A172 (cell line): ENCODE results near the gene LMO7. TPM values are rescaled to one million over a fixed set of nuclear protein-coding genes. Genes with fewer than 3 reads are reported as not detected.
A peak's percentile ranks its signal among the peaks of the same experiment; 100 is the strongest.

Experiments
- DNase-seq: peaks from one replicate; pipeline ENCODE4 v3.0.0-alpha.2; 2015; ENCODE audit warnings: low spot score
- total RNA-seq: library from RNA; depleted of rRNA; stranded (reverse); fragments of >200 nt; shearing (Covaris generic); gene quantifications from 2 replicates; pipeline ENCODE4 v1.2.3, GENCODE V29; 2014

LMO7 gene
- total RNA-seq, 1 experiment from 2014 or later, result 215 TPM

DNA sequence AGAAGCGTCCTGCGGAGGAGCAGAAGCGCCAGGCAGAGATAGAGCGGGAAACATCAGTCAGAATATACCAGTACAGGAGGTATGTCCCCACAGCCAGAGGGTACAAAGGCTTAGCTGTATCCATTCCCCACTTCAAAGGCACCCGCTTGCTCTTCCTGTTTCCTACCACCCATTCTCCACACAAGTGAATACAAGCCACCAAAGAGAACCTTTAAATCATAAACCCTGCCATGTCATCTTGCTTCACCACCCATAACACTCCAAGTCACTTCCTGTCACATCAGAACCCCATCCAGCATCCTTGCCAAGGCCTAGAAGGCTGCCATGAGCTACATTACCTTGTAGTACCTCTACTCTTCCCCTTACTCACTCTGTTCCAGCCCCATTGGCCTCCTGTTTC lies 205.8 kb downstream of the LMO7 start:
- no peak for DNase-seq

DNA sequence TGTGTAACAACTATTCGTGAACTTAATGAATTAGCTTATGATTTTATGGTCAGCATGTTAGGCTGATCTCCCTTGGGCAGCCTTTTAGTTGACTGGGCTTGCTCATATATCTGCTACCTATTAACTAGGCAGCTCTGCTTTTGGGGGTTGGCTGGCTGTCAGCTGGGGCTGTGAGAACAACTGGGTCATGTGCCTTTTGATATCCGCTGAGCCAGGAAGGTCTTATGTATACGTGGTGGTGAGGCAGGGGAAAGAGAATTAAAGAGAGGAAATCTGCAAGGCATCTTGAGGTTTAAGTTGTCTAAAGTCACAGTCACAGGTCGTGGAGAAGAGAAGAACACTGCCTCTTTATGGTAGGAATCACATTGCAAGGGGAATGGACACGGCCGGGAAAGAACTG lies 206.9 kb downstream of the LMO7 start:
- DNase-seq, result no peak

DNA sequence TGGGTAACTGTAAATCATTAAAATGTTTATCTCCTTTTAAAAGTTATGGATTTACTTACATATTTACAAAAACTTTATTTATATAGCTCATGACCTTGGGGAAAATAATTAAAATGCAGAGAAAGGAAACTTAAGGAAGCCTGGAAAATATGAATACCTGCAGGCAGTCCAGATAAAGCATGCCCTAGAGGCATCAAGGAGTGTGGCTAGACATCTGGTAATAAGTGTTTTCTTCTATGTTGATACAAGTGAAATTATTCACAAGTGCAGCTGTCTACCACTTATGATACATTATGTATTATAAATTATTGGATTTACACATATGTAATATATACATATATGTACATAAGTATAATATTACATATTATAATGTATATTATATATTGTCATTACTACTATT lies 207.9 kb downstream of the LMO7 start:
- no peak for DNase-seq

DNA sequence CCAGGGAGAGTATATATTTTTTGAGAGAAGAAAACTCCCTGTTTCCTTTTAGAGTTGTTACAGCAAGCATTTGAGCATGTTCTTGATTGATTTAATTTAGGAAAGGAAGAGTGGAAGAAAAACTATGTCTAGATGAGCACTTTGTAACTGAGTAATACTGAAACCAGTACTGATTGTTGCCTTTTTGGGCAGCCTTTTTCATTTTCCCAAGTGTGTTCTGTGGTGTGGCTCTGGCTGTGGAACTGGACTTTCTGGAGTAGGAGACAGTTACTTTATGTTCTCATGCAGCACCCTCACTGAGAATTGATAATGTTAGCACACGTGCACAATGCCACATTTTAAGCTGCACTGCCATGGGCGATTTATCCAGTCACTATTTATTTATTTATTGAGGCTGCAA lies 211.5 kb downstream of the LMO7 start:
- DNase-seq, result no peak

DNA sequence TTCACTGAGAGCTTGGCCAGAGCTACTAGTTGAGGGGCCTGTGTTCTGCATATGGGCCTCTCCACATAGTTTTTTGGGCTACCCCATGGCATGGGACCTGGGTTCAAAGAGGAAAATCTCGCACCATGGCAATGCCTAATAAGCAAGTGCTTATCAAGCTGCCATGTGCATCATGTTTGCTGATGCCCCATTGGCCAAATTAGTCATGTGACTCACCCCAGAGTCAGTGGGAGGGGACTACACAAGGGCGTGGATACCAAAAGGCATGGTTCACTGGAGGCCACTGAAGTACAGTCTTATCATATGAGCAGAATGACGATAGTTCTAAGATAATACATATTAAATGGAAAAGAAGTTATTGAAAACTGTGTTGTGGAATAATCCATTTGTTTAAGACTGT lies 214.8 kb downstream of the LMO7 start:
- peak; percentile 13 for DNase-seq

DNA sequence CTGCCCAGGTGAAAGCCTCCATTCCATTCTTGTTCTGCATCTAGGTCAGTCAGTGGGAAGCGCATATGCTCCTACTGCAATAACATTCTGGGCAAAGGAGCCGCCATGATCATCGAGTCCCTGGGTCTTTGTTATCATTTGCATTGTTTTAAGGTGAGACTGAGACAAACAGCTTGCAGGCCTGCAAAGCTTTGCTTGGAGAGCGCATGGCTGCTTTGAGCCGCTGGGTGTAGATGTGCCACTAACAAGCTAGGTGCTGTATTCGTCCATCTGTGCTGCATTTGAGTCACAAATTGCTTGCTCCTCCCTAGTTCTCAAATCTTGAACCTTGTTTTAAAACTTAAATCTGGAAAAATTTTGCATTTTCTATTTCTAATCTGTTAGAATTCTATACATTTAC lies 219.1 kb downstream of the LMO7 start:
- no peak for DNase-seq

DNA sequence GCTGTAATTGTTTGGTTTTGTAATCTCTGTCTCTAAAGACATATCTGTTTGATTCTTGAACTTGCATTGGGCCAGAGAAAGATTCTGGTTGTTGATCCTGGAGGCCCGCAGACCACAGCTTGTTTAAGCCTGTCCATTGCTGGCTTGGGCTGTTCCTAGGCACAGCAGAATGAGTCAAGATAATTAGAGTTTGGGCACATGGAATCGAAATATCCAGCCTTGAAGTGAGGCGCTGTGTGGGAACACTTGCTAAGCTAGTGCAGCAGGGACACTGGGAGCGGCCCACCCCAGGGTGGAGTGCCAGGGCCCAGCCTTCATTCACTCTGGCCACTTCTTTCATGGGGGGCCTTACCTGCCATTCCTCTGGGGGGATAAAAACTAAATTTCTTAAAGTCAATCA lies 219.7 kb downstream of the LMO7 start:
- DNase-seq, result no peak

DNA sequence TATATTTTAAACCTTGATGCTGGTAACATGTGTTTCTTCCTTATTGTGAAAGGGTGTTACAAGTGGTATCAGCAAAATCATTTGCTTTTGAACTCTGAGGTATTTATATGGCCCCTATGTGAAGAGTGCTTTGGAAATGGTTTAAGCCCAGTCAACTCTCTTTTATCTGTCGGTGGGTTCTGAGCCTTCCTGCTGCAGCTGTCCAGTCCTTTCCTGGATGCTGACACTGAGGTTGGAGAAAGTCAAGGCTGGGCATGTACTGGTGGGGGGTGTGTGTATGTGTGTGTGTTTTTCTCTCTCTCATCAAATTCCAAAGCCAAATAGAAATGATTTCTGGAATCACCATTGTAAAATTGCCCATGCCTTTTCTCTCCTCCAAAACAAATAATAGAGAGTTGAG lies 221.2 kb downstream of the LMO7 start:
- DNase-seq, result no peak

DNA sequence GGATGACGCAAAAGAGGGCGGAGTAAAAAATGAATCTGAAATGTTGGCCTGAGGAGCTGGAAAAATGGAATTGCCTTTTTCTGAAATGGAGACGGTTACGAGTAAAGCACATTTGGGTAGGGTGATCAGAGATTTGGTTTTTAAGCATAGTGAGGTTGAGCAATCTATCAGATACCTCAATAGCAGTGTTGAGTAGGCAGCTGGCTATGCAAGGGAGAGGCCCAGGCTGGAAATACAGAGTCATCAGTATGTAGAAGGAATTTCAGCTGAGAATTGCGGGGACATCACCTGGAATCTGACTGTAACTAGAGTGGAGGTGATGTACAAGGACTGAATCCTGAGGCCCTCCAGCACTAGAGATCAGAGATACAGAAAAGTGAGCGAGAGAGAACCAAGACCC lies 224.8 kb downstream of the LMO7 start:
- DNase-seq, result no peak

DNA sequence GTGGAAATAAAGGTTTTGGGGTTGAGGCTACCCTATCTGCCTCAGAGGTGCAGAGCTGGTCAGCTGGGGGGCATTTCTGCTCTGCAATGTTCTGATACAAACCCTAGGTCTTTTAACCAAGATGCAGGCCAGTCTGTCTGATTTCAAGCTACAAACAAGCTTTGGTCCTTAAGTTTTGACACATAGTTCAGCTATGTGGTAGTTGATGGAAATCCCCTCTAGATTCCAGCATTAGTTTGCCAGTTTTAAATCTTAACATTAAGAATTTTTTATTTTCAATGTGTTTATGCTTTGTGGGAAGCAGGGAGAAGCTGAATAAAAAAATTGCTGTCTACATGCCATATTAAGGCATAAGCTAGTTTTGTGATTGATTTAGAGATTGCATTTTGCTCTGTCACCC lies 225.7 kb downstream of the LMO7 start:
- no peak for DNase-seq

DNA sequence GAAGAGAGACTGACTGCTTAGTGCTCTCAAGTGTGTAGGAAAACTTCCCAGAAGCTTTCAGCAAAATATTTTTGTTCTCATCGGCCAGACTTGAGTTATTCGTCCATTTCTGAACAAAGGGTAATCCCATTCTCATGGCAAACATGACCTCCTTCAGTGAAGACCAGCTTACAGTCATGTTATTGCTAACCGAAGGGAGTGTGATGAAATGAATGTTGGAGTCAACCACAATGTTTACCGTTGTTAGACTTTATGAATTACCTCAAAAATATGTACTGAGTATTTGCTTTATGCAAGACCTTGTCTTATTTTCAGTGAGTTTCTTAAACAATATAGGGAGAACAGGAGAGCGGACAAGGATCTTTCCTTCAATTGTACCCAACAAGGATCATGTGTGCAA lies 228.6 kb downstream of the LMO7 start:
- no peak for DNase-seq

DNA sequence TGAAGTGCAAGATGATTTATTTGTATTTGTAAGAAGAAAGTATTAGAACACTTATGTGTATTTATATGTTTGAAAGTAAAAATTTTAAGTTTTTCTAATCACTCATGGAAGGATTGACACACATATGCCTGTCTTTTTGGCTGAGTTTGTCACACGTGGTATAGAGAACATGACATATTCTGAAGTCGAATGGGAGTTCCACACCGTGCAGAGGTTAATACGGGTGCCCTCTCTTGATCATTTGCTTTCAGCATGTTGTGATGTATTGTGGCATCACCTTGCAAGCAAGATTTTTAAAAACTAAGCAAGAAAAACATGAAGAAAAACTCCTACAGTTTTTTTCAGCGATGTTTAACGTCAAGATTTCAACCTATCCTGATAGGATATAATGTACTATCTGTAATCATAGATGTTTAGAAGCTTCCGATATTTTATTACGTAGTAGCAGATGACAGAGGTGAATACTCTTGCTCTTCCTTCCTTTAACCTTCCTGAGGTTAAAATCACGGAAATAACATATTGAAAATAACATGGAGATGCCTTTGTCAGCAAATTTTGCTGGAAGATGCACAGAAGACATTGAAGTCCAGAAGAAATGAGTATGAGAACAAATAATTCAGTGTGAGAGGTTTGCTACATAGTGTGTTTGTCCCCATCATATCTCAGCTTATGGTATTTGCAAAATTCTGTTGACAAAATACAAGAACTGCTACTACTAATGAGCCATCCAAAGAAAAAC lies 231.4 kb downstream of the LMO7 start:
- no peak for DNase-seq

DNA sequence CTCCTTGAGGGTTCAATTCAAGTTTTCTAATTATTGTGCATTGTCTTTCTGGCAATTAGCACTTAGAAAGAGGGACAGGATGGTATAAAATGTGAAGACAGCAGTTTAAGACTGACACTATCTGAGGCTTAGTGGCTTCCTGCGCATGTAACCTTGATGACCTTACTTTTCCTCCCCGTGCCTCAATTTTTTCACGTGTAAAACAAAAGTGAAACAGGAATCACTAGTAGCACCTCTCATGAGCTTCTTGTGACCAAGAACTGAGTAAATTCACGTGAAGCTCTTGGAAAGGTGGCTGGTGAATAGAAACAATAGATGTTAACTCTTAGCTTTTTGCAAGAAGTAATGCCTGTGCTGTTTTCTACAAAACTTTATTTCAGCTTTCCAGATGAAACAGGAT lies 233.9 kb downstream of the LMO7 start:
- DNase-seq, result no peak

DNA sequence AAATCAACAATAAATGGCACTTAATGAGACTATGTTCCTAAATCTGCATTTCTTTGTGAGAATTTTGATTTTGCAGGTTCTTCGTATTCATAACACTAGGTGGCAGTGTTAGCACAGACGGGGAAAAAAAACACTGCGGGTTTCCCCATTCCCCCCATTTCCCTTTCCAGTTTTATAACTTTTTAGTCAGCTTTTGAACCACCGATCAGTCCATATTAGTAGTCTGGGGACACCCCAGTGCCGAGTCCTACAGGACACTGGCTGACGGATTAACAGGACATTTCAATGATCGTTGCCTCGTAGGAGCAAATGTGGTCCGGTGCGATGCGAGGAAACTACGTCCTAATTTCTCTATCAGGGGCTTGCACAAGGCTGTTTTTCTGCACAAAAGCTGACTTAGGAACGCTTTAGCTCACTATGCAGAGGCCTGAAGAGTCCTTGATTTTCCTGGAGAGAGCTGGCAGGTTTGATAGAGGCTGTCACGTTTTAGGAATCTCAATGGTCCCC lies 234.3 kb downstream of the LMO7 start:
- DNase-seq, result no peak

DNA sequence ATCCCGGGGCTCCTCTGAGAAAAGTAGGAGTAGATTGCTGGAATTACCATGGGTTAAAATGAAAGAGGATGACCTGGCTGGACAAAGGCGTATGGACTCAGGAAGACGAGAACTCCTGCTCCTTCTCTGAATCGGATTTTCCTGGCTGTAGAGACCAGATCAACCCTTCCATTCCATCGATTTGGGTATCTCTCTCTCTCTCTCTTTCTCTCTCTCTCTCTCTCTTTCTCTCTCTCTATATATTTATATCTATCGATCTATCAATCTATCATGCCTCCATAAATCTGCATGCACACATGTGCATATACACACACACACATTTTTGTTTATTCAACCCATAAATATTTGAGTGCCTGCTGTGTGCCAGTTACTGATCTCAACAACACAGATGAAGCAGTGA lies 234.9 kb downstream of the LMO7 start:
- DNase-seq, result no peak

DNA sequence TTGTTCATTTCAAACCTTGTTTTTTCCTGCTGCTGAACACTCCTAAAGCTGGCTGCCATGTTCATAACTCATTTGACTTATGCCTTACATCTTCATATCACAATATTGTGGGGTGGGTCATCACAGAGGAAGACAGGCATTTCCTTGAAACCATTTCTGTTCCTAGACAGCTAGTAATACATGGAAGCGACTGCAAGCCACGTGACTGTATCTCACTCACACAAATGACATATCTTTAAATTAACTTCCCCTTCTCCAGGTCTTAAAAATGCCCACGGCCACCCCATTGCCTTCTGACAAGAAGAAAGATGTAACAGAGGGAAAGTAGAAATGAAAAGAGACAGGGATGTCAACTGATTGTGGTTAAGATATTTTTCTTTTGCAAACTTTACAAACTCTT lies 236.8 kb downstream of the LMO7 start:
- DNase-seq, result no peak

DNA sequence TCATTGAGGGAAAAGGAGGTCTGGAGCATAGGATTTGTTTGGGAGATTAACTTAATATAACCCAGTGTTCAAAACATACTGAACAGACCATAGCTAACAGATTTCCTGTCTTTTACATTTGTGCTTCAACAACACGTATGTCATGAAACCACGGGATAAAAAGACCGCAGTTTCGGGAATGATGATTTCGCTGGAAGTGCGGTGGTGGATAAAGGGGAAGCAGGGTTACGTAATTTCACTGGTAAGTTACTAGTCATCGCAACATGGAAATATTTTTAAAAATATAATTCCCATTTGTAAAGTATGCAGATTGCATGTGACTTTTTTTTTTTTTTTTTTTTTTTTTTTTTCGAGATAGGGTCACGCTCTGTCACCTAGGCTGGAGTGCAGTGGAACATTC lies 237.4 kb downstream of the LMO7 start:
- DNase-seq, result no peak

DNA sequence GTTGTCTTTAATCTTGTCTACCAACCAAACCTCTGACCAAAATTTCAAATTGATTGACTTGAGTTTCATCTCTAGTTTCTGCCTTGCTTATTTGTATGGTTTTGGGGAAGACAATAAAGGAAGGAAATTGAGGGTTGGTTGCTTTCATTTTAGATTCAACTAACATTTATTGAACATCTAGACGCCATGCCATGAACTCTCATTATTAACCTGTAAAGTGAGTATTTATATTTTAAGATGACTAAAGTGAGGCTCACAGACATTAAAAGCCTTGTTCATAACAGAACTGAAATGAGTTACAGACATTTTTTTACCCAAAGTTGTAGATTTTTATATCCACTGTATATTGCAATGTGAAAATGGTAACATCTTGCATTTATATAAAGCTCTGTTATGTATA lies 239.3 kb downstream of the LMO7 start:
- DNase-seq, result no peak

DNA sequence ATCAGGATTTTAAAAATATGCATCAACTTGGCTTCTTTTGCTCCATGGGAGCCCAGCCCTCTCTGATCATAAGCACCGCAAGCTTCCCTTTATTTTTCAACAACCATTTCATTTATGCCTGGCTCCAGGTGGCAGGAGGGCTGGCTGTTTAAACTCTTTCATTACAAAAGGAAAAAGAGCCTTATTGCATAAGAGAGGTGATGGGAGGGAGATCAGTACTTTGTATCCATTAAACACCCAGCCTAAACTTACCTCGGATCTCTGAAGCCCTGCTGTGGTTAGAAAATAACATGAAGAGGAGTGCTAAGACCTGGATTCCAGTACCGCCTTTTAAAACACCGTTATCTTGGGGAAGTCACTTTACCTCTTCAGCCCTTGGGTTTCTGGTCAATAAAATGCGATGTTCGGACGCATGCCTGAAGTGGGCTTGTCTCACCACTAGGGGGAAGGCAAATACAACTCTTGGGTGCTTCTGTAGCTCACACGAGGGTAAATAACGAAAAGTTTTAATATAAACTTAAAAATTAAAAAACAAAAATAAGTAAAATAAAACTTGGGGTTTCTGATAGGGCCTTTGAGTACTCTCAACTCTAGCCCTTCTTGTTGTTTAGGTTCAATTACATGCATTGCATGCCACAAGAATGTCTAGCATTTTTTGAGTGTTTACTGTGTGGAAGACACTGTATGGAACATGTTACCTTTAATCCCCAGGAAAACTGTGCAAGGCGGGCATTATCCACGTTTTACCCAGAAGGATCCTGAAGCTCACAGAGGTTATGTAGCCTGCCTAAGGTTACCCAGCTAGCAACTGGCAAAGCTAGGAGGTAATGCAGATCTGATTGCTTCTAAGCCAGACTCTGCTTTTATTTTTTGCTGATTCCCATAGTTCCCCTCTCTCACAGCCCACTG lies 240.3 kb downstream of the LMO7 start:
- DNase-seq, result peak; percentile 39

DNA sequence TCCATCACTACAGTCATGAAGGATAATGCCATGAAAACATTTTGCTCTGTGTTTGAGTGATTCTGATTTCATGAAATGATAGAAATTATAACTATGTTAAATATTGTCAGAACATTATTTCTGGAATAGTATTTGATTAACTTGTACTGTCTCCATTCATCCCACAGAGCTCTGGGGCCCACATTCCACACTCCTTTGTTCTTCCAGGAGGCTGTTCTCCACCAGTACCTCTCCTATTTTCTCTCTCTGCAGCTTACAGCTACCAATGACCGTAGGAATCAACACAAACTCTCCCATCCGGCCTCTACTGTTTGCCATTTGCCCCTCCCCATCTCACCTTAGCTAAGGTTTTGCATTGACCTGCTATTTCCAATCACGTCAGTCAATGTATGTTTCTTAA lies 240.9 kb downstream of the LMO7 start:
- DNase-seq, result no peak

DNA sequence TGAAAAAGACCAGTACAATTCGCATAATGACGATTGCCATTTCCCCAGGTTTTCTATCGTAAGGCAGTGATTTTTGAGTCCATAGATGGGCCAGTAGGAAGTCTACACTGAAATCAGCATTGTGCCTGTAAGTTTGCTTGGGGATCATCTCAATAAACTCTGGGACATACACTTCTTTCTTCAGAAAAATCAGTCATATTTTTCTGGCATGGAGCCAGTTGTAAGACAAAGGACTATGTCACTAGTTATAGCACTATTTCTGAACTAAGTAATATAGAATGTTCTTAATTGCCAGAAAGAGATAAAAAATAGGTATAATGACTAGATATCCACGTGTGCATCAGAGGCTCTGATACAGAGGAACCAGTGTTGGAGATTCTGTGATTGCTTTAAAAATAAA lies 243.5 kb downstream of the LMO7 start:
- no peak for DNase-seq

DNA sequence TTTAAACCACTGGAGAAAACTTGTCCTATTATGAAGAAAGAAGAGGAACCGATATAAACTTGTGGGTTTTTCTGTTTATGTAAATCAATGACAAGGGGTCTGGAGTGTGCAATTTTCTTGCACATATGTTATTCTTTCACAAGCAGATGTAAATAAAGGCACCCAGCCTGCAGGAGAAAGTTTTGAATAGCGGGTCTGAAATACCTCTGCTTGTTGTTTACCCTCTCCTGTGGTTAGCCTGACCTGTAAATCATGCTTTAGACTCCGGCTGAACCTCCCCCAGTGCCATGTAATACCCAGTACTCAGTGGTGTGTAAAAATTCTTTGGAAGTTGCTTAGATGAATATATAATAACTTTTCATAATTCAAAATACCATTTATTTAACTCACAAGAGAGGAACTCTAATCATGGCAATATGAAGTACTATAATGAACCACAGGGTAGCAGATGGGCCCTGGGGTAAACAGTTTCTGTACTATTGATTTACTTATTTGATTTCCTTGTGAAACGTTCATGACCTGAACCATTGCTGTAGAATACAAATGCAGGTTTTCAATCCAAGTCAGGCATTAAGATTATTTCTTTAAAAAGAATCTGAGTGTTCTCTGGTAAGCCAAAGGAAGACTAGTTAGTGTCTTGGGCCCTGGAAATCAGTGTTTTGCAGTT lies 245.1 kb downstream of the LMO7 start:
- DNase-seq, result no peak

DNA sequence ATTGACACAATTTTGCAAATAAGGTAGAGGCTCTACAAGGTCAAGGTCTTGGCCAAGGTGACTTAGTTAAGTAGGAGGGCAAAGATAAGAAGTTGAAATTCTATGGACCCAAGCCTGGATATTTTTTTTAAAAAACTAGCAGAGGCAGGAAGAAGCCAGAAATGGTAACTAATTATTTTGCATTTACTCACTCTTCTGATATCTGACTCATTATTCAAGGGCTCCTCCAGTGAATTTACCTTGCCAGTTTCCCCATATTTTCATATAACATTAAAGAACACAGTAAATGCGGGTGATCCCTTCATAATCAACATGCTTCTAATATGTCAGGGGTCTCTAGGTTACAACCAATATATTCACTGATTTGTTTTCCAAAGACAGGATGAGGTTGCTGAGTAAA lies 246.1 kb downstream of the LMO7 start:
- DNase-seq, result no peak
